ENCODE data around the gene LAMA3.

- TF ChIP-seq CTCF (IDR thresholded peaks at IDR 0.05): no peak
- TF ChIP-seq POLR2A (IDR thresholded peaks at IDR 0.05): no peak
Measured at GRCh38 chr18:23718243-23718720, 29.0 kb downstream of the LAMA3 start.
